Activated T-helper 17 cell treated with anti-CD3 and anti-CD28 coated beads, Interleukin-2, amount 50 U/mL, for 72 hours (primary cell): Measurements from ENCODE around the gene TSACC. TPM values are rescaled to one million over a fixed set of nuclear protein-coding genes. Genes with fewer than 3 reads are reported as not detected.

Experiments
- ATAC-seq: fragments of 150-1000 bp; cut with Tn5 transposase; replicated peaks from 2 replicates; pipeline ENCODE4 v1.10.0; 2021; ENCODE audit warnings: mild to moderate bottlenecking, moderate library complexity
- H3K27ac Mint-ChIP-seq: one replicate; pipeline ENCODE4 v1.8.0; 2022; ENCODE audit warnings: mixed read lengths
- H3K27me3 Mint-ChIP-seq: one replicate; pipeline ENCODE4 v1.8.0; 2022; ENCODE audit warnings: mixed read lengths
- H3K36me3 Mint-ChIP-seq: one replicate; pipeline ENCODE4 v1.8.0; 2022; ENCODE audit warnings: low read depth, mild to moderate bottlenecking, mixed read lengths
- H3K4me1 Mint-ChIP-seq: one replicate; pipeline ENCODE4 v1.8.0; 2022; ENCODE audit warnings: mixed read lengths
- H3K4me3 Mint-ChIP-seq: one replicate; pipeline ENCODE4 v1.8.0; 2022; ENCODE audit warnings: mild to moderate bottlenecking, mixed read lengths
- H3K9me3 Mint-ChIP-seq: one replicate; pipeline ENCODE4 v1.8.0; 2022; ENCODE audit warnings: mixed read lengths
- total RNA-seq, 2 donors: library from RNA; stranded (reverse); gene quantifications; one replicate each; pipeline ENCODE4 v1.2.3, GENCODE V29; 2022

TSACC gene
- total RNA-seq, 2 donors from 2014 or later, result 1.1 TPM; not detected in 1

GRCh38 chr1:156376146-156376545 lies 37.8 kb downstream of the TSACC start:
- peaks cover 11% of the 10 kb centered on the region for H3K27me3 Mint-ChIP-seq

GRCh38 chr1:156376958-156377919 lies 38.9 kb downstream of the TSACC start:
- no peak for ATAC-seq
- Mint-ChIP-seq H3K36me3 (no peaks in the 10 kb centered on the region), H3K27me3 (peaks cover 9% of the 10 kb centered on the region), H3K4me1 (no peaks in the 10 kb centered on the region), H3K4me3 (no peak overlapping the region), H3K9me3 (no peaks in the 10 kb centered on the region), H3K27ac (no peak overlapping the region)

More at GRCh38 chr1:156376146-156376545, 37.8 kb downstream of the TSACC start:
- no peak overlapping the region for H3K27ac Mint-ChIP-seq
- no peaks in the 10 kb centered on the region for H3K9me3 Mint-ChIP-seq
- no peak for ATAC-seq
- no peaks in the 10 kb centered on the region for H3K36me3 Mint-ChIP-seq
- no peak overlapping the region for H3K4me3 Mint-ChIP-seq
- no peaks in the 10 kb centered on the region for H3K4me1 Mint-ChIP-seq

GRCh38 chr1:156378557-156378956 lies 40.2 kb downstream of the TSACC start:
- Mint-ChIP-seq H3K27ac (no peak overlapping the region), H3K9me3 (no peaks in the 10 kb centered on the region), H3K4me3 (no peak overlapping the region), H3K36me3 (no peaks in the 10 kb centered on the region), H3K27me3 (peaks cover 7% of the 10 kb centered on the region), H3K4me1 (no peaks in the 10 kb centered on the region)
- no peak for ATAC-seq

GRCh38 chr1:156379420-156380165 lies 41.3 kb downstream of the TSACC start:
- Mint-ChIP-seq H3K36me3 (no peaks in the 10 kb centered on the region), H3K4me1 (no peaks in the 10 kb centered on the region), H3K27ac (no peak overlapping the region), H3K4me3 (no peak overlapping the region), H3K27me3 (peaks cover 3% of the 10 kb centered on the region), H3K9me3 (no peaks in the 10 kb centered on the region)
- ATAC-seq, result no peak

GRCh38 chr1:156382561-156382960 lies 44.2 kb downstream of the TSACC start:
- no peaks in the 10 kb centered on the region for H3K36me3 Mint-ChIP-seq
- peaks cover 10% of the 10 kb centered on the region for H3K27me3 Mint-ChIP-seq
- no peak overlapping the region for H3K27ac Mint-ChIP-seq
- H3K4me3 Mint-ChIP-seq, result no peak overlapping the region
- ATAC-seq, result no peak
- H3K4me1 Mint-ChIP-seq, result peaks cover 5% of the 10 kb centered on the region
- H3K9me3 Mint-ChIP-seq, result no peaks in the 10 kb centered on the region

- no peak overlapping the region for H3K27ac Mint-ChIP-seq
- H3K4me1 Mint-ChIP-seq, result peaks cover 5% of the 10 kb centered on the region
- ATAC-seq, result peak; percentile 88
- H3K27me3 Mint-ChIP-seq, result peaks cover 14% of the 10 kb centered on the region
- H3K9me3 Mint-ChIP-seq, result no peaks in the 10 kb centered on the region
- no peak overlapping the region for H3K4me3 Mint-ChIP-seq
- no peaks in the 10 kb centered on the region for H3K36me3 Mint-ChIP-seq
Observed at GRCh38 chr1:156383023-156383422, 44.7 kb downstream of the TSACC start.

- no peaks in the 10 kb centered on the region for H3K9me3 Mint-ChIP-seq
Observed at GRCh38 chr1:156384007-156384406, 45.7 kb downstream of the TSACC start.

GRCh38 chr1:156384658-156385057 lies 46.3 kb downstream of the TSACC start:
- peaks cover 23% of the 10 kb centered on the region for H3K27me3 Mint-ChIP-seq
- no peaks in the 10 kb centered on the region for H3K9me3 Mint-ChIP-seq
- H3K4me3 Mint-ChIP-seq, result no peak overlapping the region
- H3K27ac Mint-ChIP-seq, result no peak overlapping the region
- H3K4me1 Mint-ChIP-seq, result peaks cover 5% of the 10 kb centered on the region
- no peaks in the 10 kb centered on the region for H3K36me3 Mint-ChIP-seq
- ATAC-seq, result no peak

More at GRCh38 chr1:156384007-156384406, 45.7 kb downstream of the TSACC start:
- ATAC-seq, result no peak
- peaks cover 17% of the 10 kb centered on the region for H3K27me3 Mint-ChIP-seq
- no peak overlapping the region for H3K4me3 Mint-ChIP-seq
- H3K4me1 Mint-ChIP-seq, result peaks cover 5% of the 10 kb centered on the region
- H3K36me3 Mint-ChIP-seq, result no peaks in the 10 kb centered on the region
- no peak overlapping the region for H3K27ac Mint-ChIP-seq

- no peaks in the 10 kb centered on the region for H3K36me3 Mint-ChIP-seq
- H3K4me3 Mint-ChIP-seq, result no peak overlapping the region
- H3K27ac Mint-ChIP-seq, result no peak overlapping the region
- peaks cover 26% of the 10 kb centered on the region for H3K27me3 Mint-ChIP-seq
- H3K9me3 Mint-ChIP-seq, result no peaks in the 10 kb centered on the region
- ATAC-seq, result peak; percentile 77
- peaks cover 5% of the 10 kb centered on the region for H3K4me1 Mint-ChIP-seq
Observed at GRCh38 chr1:156385534-156386031, 47.3 kb downstream of the TSACC start.

GRCh38 chr1:156386134-156386901 lies 48.0 kb downstream of the TSACC start:
- no peak for ATAC-seq
- Mint-ChIP-seq H3K4me1 (peaks cover 5% of the 10 kb centered on the region), H3K27me3 (peaks cover 26% of the 10 kb centered on the region)

GRCh38 chr1:156386949-156387869 lies 48.9 kb downstream of the TSACC start:
- no peaks in the 10 kb centered on the region for H3K9me3 Mint-ChIP-seq
- no peak for ATAC-seq
- no peak overlapping the region for H3K4me3 Mint-ChIP-seq
- peaks cover 26% of the 10 kb centered on the region for H3K27me3 Mint-ChIP-seq
- peaks cover 5% of the 10 kb centered on the region for H3K4me1 Mint-ChIP-seq
- H3K27ac Mint-ChIP-seq, result no peak overlapping the region
- H3K36me3 Mint-ChIP-seq, result no peaks in the 10 kb centered on the region

More at GRCh38 chr1:156386134-156386901, 48.0 kb downstream of the TSACC start:
- Mint-ChIP-seq H3K27ac (no peak overlapping the region), H3K36me3 (no peaks in the 10 kb centered on the region), H3K9me3 (no peaks in the 10 kb centered on the region), H3K4me3 (no peak overlapping the region)

- H3K27ac Mint-ChIP-seq, result no peak overlapping the region
- no peak for ATAC-seq
- peaks cover 26% of the 10 kb centered on the region for H3K27me3 Mint-ChIP-seq
- H3K4me3 Mint-ChIP-seq, result no peak overlapping the region
- peaks cover 5% of the 10 kb centered on the region for H3K4me1 Mint-ChIP-seq
- H3K9me3 Mint-ChIP-seq, result no peaks in the 10 kb centered on the region
- H3K36me3 Mint-ChIP-seq, result no peaks in the 10 kb centered on the region
Observed at GRCh38 chr1:156387870-156388173, 49.5 kb downstream of the TSACC start.
